NOMO-1 treated with DMSO at 0.1 percent for 48 hours (cell line): ENCODE results near the gene CDK3.
"Not testable (repeated sequence)": the region's sequence is repeated elsewhere in the genome, so short reads cannot be mapped to it uniquely, and the experiment has no call there.

Experiments used
- DNase-seq: peaks from one replicate; lab custom pipeline; 2025; ENCODE audit not compliant: unreplicated experiment; lab: John Stamatoyannopoulos, UW

CDK3 gene

DNA sequence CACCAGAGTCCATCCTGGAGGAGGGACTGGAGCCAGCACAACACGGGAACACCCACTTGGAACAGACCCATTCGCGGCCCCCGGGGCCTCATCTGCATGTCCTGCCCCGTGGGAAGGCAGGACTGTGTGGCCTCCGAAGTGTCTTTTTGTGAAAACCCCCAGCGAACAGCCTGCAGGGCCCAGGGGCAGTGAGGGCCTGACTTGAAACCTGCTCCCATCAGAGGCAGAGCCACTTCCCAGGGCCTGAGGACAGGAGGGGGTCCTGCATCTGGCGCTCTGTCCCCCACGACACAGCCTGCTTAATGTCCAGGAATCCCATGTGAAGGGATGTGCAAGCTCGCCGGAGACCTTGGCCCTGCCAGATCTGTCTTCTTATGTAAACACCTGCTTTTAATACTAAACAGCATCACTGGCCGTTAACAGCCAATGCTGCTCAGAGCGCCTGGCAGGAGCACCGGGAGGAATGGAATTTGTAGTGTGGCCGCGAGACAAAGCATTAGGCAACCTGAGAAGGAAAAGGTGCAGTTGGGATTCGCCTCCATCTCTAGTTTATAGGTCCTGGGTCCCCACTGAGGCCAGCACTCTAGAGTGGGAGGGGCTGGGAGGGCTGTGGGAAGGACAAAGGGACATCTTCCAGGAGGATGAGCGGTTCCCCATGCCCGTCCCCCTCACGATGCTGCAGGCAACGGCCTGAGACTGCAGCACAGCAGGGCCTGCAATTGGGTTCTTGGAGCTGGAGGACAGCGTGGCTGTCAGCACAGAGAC lies 36.0 kb downstream of the CDK3 start:
- DNase-seq = no peak

DNA sequence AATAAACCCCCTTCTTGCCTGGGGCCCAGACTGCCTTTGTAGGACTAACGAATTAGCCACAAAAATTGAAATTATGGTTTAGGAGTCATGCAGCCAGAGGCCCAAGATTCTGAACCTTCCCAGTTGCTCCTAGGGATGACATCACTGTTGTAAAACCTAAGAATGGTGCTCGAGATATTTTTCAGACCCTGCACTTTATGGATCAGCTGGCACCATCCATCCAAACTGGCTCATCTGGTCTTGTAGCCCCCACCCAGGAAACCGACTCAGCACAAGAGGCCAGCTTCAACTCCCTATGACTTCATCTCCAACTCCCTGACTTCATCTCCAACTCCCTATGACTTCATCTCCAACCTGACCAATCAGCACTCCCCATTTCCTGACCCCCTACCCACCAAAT lies 37.4 kb downstream of the CDK3 start:
- no peak for DNase-seq

- no peak for DNase-seq
These were observed 38.5 kb downstream of the CDK3 start for GRCh38 chr17:76039121-76039520.

DNA sequence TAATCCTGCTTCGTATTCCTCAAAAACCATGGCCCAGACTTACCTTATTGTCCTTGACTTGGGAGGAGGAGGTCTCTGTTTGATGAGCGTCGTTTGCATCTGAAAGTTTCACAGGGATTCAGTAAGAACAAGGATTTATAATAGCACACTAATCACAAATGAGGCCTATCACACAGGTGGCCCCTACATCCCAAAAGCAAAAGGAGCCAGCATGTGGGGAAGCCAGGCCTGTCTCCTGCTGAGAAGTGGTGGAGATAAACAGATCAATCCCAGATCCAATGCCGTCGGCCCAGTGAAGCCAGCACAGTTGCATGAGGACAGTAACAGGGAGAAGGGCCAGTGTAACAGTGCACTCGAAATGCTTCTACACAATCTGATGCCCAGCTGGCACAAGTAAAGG lies 39.7 kb downstream of the CDK3 start:
- DNase-seq = no peak

GRCh38 chr17:76042868-76043267 lies 42.2 kb downstream of the CDK3 start:
- DNase-seq = not testable (repeated sequence)

- not testable (repeated sequence) for DNase-seq
These were observed 43.9 kb downstream of the CDK3 start for GRCh38 chr17:76044475-76045007.

DNA sequence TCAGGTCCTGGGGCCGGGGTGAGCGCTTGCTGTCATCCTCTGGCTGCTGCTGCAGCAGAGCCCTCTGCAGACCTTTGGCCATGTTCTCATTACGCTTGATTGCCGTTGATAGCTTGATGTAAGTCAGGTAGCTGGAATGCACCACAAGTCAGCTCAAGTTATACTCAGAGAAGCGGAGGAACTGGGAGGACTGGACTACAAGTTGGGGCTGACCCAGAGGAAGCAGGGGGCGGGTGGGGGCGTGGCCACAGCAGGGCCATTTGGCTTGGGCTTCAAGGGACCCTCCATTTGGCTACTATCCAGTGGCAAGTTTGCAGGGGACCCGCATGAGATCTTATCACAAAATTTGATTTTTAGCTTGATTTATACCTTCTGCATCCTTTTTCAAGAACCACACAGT lies 45.4 kb downstream of the CDK3 start:
- DNase-seq = no peak

- peak; percentile 52 for DNase-seq
These were observed 47.5 kb downstream of the CDK3 start for GRCh38 chr17:76048025-76048605.

GRCh38 chr17:76048711-76049110 lies 48.1 kb downstream of the CDK3 start:
- DNase-seq = peak; percentile 5

DNA sequence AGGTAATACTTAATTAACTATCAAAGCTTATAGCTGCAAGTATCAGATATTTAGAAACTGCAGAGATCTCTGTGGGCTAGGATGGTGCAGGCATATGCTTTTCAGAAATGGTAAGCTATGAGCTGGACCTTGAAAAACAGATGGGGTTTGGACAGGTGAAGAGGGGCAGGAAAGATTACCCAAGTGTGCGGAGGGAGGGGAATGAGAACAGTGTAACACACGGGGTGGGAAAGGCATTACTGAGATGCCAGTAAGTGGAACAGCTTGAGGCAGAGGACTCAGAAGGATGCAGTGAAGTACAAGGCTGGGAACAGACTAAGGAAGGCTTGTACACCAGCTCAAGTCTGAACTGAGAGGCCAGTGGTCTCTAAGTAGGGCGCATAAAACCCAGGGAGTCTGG lies 48.6 kb downstream of the CDK3 start:
- no peak for DNase-seq

- peak; percentile 40 for DNase-seq
These were observed 49.3 kb downstream of the CDK3 start for GRCh38 chr17:76049836-76050537.

GRCh38 chr17:76050538-76051467 lies 50.1 kb downstream of the CDK3 start:
- DNase-seq = no peak

DNA sequence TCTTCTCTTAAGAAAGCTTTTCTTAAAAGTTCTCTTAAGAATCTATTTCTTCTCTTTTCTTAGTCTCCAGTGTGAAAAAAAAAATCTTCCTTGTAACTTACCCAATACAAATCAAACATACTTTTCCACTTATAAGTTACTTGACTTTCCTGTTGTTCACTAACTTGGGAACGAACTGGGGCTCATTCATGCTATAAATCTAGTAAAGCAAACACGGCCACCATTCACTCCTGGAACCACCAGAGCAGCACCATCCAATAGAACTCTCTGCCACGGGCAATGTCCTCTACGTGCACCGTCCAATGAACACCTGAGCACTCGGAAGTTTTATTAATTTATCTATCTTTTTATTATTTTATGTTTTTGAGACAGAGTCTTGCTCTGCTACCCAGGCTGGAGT lies 50.9 kb downstream of the CDK3 start:
- DNase-seq = no peak

DNA sequence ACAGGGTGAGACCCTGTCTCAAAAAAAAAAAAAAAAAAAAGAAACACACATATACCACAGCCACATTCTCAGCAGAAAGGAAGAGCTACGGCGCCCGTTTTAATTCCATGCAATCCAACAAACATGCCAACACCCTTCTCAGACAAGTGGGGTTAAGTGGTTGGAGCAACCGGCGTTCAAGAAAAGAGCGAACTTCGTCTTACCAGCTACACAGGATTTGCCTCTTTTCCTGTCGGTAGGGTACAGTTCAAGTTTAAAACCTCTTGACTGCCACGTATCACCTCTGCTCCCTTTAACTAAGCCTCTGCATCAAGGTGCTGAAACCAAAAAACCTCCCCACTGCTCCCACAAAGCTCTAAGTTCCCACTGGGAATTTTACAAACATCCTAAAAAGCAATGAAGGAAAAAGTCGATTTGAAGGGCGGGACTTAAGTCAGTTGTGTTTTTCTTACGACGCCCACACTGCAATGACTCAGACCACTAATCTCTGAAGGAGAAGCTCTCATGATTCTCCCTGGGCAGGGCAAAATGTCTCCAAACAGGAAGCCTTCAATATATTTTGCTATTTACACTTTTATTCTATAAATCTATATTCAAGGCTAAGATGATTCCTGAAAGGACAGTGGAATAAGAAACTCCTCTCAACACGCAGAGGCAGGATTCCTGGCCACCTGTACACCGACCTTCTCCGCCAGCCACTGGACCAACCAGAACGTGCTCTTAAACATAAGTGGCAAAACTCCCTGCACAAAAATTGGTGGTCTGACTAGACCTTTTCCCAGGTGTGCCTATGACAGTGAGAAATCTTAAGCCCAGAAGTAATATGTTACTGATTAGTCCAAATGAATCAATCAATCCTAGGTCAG lies 52.8 kb downstream of the CDK3 start:
- no peak for DNase-seq

- no peak for DNase-seq
These were observed 53.4 kb downstream of the CDK3 start for GRCh38 chr17:76054112-76054476.
